HepG2 (cell line): ENCODE measurements around the gene SPART.

Source experiments
- ATF5 ChIP-seq: sonication (generic); formaldehyde crosslinking; IDR thresholded peaks from 2 replicates; pipeline ENCODE4 v1.4.0; 2020; ENCODE audit warnings: mild to moderate bottlenecking, low read depth, missing genetic modification reagents
- CTCF ChIP-seq: sonication (generic); formaldehyde crosslinking; IDR thresholded peaks from 2 replicates; pipeline ENCODE4 v1.5.0; 2020; ENCODE audit warnings: mild to moderate bottlenecking, missing genetic modification reagents, moderate library complexity
- HOXA3 ChIP-seq: sonication (generic); formaldehyde crosslinking; IDR thresholded peaks from 2 replicates; pipeline ENCODE4 v1.5.0; 2020; ENCODE audit warnings: missing genetic modification reagents
- TGIF2 ChIP-seq: IDR thresholded peaks from 2 replicates; pipeline ENCODE4 v1.6.1; 2016; ENCODE audit warnings: control low read depth, missing compliant biosample characterization
- ZNF839 ChIP-seq: sonication (generic); formaldehyde crosslinking; IDR thresholded peaks from 2 replicates; pipeline ENCODE4 v1.4.0; 2020; ENCODE audit warnings: missing genetic modification reagents, mild to moderate bottlenecking, borderline replicate concordance

GRCh38 chr13:36293497-36293896, 52.7 kb downstream of the SPART start:
- TF ChIP-seq ATF5 (CRISPR knock-in tag) (no peak), ZNF839 (CRISPR knock-in tag) (no peak), HOXA3 (CRISPR knock-in tag) (no peak), TGIF2 (no peak), CTCF (CRISPR knock-in tag) (no peak)
